PFSK-1 (cell line): ENCODE data around the gene MAP2K6.

Source experiments
- FOXP2 ChIP-seq: optimal IDR thresholded peaks from 2 replicates; pipeline ENCODE3; 2011; ENCODE audit warnings: borderline replicate concordance, control low read depth, inconsistent platforms; ENCODE audit not compliant: insufficient read depth; ENCODE audit errors: extremely low read length, extremely low read depth
- POLR2AphosphoS5 ChIP-seq: IDR thresholded peaks from 2 replicates; pipeline ENCODE4 v1.6.1; 2012; ENCODE audit warnings: low read depth, mild to moderate bottlenecking, control low read depth, low read length, moderate library complexity
- REST ChIP-seq, 2 experiments: IDR thresholded peaks; 2 replicates each; pipeline versions ENCODE4 v1.6.1 to v1.8.0; 2011 to 2012; ENCODE audit warnings: low read depth in 2 of 2, low read length in 2 of 2, control low read depth in 1 of 2, inconsistent platforms in 1 of 2, mild to moderate bottlenecking in 1 of 2, moderate library complexity in 1 of 2; ENCODE audit not compliant: insufficient read depth in 1 of 2
- SIN3A ChIP-seq: IDR thresholded peaks from 2 replicates; pipeline ENCODE4 v1.6.1; 2012; ENCODE audit warnings: mild to moderate bottlenecking, low read length, moderate library complexity, borderline replicate concordance; ENCODE audit not compliant: insufficient read depth
- TAF1 ChIP-seq: IDR thresholded peaks from 2 replicates; pipeline ENCODE4 v1.6.1; 2012; ENCODE audit warnings: low read length, control low read depth, borderline replicate concordance; ENCODE audit not compliant: insufficient read depth

Gene MAP2K6

GRCh38 chr17:69500911-69501429, 86.5 kb downstream of the MAP2K6 start:
- TF ChIP-seq POLR2AphosphoS5 (no peak), FOXP2 (no peak), REST (IDR thresholded peaks at IDR 0.05; ENCODE audit: insufficient read depth in 1 of 2, low read depth in 2 of 2, low read length in 2 of 2) (no peak), TAF1 (no peak), SIN3A (no peak)

GRCh38 chr17:69501591-69502468, 87.3 kb downstream of the MAP2K6 start:
- TF ChIP-seq REST (IDR thresholded peaks at IDR 0.05; ENCODE audit: insufficient read depth in 1 of 2, low read depth in 2 of 2, low read length in 2 of 2) (no peak), FOXP2 (no peak), TAF1 (no peak), POLR2AphosphoS5 (no peak), SIN3A (no peak)

GRCh38 chr17:69503711-69504110, 89.2 kb downstream of the MAP2K6 start:
- TF ChIP-seq TAF1 (no peak), SIN3A (no peak), POLR2AphosphoS5 (no peak), FOXP2 (no peak), REST (IDR thresholded peaks at IDR 0.05; ENCODE audit: insufficient read depth in 1 of 2, low read depth in 2 of 2, low read length in 2 of 2) (no peak)

GRCh38 chr17:69505740-69506139, 91.2 kb downstream of the MAP2K6 start:
- TF ChIP-seq TAF1 (no peak), REST (IDR thresholded peaks at IDR 0.05; ENCODE audit: insufficient read depth in 1 of 2, low read depth in 2 of 2, low read length in 2 of 2) (no peak), SIN3A (no peak), POLR2AphosphoS5 (no peak), FOXP2 (no peak)

GRCh38 chr17:69506489-69506888, 92.0 kb downstream of the MAP2K6 start:
- TF ChIP-seq FOXP2 = no peak
- no peak for TF ChIP-seq REST (IDR thresholded peaks at IDR 0.05; ENCODE audit: insufficient read depth in 1 of 2, low read depth in 2 of 2, low read length in 2 of 2)
- no peak for TF ChIP-seq POLR2AphosphoS5
- no peak for TF ChIP-seq SIN3A
- TF ChIP-seq TAF1 = no peak
